NCI-H748 treated with DMSO at 0.1 percent for 48 hours (cell line): ENCODE measurements around the gene HBS1L.
"Not testable (repeated sequence)": the region's sequence is repeated elsewhere in the genome, so short reads cannot be mapped to it uniquely, and the experiment has no call there.

Experiments used
- DNase-seq: peaks from one replicate; lab custom pipeline; 2025; lab: John Stamatoyannopoulos, UW

Gene HBS1L

DNA sequence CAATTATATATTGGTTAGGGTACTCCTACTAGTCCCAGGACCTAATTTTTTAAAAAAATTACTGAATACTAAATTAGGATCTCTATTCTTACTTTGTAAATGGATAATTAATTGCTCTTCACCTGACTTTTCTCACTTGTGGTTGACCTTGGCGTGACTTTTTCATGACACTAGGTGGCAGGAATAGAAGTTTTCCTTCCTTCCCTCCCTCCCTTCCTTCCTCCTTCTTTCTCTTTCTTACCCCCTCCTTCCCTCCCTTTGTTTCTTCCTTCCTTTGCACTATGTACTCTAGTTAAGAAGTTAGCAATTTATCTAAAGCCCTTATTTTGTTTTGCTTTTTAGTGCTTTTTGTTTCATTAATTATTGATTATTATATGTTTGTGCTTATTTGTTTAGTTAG is 20.4 kb upstream of the HBS1L start:
- DNase-seq, result no peak

DNA sequence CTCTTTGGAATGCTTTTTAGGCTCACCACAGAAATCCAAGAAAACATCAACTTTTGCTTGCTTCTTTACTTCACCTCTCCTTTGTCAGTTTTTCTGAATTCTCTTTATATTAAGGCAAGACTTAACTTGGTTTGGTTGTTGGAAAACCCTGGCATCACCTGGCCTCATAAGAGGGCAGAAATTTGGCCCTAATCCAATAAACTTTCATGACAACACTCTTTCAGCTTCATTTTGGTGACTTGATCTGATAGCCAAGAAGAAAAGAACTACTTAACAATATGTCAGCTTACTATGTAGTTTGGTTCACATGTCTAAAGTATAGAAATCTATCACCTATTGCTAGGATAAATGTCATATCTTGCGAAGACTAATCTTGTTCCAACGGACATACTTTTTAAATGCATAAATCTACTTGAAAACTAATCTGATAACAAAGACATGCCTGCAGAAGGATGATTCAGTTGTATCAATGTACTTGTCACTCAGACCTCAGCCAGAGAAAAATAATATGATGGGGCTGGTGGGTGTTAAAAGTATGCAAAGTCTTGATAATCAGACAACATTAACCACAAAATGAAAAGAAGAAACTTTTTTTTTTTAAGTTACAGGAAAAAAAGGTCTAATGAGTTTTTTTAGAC is 19.3 kb upstream of the HBS1L start:
- no peak for DNase-seq

DNA sequence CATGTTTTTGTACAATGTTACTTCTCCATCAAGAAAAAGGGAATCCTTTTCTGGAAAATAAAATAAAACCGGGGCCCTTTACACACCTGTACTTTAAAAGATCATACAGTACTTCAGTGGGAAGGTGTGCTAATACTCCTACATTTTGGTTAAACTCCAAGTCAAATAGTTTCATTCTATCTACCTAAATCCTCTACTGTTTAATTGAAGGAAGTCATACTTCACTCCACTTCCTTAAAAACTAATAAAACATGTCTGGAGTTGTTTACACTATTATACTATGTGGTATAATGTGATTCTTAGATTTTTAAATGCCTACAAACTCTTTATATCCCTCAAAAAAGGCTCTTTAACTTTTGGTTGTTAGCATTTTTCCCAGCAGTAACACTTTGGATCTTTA is 18.6 kb upstream of the HBS1L start:
- no peak for DNase-seq

GRCh38 chr6:135072753-135073152 is 18.1 kb upstream of the HBS1L start:
- no peak for DNase-seq

DNA sequence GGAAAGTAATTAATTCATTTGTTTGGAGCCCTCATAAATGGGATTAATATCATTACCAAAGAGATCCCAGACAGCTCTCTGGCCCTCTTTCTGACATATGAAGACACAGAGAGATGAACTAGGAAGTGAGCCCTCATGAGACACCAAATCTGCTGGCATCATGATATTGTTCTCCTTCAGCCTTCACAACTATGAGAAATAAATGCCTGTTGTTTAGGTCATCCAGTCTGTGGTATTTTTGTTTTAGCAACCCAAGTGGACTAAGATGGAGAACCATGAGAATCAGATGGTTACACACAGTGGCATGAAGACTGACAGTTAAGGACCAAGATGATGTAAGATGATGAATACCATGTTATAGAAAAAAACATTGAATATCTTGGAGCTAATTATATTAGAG is 16.9 kb upstream of the HBS1L start:
- no peak for DNase-seq

DNA sequence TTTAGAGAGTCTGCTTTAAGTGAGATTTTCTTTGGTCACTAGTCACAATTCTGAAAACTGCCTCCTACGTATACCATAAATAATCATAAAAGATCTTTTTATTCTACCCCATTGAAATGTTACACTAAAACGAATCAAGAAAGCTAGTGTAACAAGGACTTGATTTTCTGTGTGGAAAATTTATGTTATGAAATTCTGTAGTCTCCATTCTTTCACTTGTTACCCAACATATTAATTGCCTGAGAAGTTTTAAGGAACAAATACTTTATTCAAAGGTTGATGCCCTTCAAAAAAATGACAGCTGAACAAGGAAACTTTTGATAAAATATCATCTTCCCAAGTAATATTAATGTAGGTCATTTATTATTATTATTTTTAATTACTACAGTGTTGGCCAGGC is 13.3 kb upstream of the HBS1L start:
- no peak for DNase-seq

DNA sequence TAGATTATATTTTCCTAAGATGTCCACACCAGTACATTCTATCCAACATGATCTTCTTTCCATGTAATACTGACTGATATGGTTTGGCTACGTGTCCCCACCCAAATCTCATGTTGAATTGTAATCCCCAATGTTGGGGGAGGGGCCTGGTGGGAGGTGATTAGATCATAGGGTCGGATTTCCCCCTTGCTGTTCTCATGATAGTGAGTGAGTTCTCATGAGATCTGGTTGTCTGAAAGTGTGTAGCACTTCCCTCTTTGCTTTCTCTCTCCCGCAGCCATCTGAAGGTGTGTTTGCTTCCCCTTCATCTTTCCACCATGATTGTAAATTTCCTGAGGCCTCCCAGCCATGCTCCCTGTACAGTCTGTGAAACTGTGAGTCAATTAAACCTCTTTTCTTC is 12.2 kb upstream of the HBS1L start:
- no peak for DNase-seq

GRCh38 chr6:135066397-135066796 is 11.8 kb upstream of the HBS1L start:
- DNase-seq, result no peak

DNA sequence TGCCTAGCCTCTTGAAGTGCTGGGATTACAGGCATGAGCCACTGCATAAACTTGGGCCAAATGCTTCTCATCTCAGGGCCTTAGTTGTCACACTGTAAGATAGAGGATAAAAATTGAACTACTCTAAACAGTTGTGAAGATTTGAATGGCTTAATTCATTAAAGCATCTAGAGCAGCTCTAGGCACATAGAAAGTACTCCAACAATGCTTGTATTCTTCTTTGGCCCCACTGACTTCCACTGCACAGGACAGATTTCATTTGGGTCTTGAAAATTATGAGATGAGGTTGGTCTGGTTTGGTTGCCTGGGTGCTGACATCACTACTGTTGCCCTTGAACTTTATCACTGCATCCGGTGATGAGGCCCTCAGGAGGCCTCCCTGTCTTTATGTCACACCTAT is 10.0 kb upstream of the HBS1L start:
- no peak for DNase-seq

GRCh38 chr6:135063926-135064325 is 9.3 kb upstream of the HBS1L start:
- no peak for DNase-seq

- DNase-seq, result no peak
Measured at GRCh38 chr6:135062735-135063134, 8.1 kb upstream of the HBS1L start.

DNA sequence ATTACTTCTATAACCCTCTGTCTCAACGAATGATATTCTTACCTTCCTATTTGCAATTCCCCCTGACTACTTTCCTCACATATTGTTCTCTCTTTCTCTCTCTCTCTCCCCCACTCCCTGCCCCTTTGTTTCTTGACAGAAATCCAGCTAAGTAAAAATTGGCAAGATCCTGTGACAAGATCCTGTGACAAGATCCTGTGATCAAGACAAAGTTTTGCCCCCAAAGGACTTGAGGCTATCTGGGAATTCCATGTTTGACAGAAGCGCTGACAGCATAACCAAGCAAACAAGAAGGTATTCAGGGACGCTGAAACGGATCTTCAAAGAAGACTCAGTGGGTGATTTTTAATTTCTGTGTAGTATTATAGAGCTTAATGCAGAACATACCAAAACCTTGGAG is 5.5 kb upstream of the HBS1L start:
- DNase-seq, result no peak

- not testable (repeated sequence) for DNase-seq
Measured at GRCh38 chr6:135058299-135058698, 3.7 kb upstream of the HBS1L start.

DNA sequence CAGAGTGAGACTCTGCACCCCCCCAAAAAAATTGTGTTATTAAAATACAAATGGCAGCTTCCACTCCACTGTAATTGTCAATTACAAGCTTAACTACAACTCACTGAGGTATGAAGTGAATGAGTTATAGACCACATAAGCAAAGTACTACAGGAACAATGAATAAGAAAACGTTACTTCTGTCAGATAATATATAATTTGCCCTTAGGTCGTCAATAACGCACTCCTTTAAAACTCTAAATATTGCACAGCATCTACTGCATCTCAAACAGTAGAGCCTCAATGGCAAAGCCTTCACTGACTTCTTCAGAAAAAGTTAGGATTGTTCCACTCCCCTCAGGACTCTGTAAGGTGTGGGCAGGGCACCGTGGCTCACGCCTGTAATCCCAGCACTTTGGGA is 2.0 kb upstream of the HBS1L start:
- DNase-seq, result no peak

- DNase-seq, result no peak
Measured at GRCh38 chr6:135054226-135054568, 425 bp downstream of the HBS1L start.

DNA sequence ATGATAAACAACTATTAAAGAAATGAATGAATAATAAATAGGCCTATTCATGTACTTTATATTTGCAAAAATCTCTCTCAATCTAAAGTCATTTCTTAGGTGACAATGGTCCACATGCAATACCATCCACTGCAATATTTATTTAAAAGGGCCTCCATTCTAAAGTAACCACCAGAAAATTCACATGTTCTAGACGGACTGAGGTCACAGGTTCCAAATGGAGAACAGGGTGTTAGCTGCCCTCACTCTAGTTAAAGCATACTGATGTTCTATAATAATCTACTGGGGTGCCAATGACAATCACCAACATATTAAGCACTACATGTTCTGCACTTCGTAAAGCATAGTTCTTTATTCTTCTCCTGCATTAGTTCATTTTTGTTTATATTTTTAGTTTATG is 1.2 kb downstream of the HBS1L start:
- no peak for DNase-seq

GRCh38 chr6:135052939-135053338 is 1.7 kb downstream of the HBS1L start:
- no peak for DNase-seq

DNA sequence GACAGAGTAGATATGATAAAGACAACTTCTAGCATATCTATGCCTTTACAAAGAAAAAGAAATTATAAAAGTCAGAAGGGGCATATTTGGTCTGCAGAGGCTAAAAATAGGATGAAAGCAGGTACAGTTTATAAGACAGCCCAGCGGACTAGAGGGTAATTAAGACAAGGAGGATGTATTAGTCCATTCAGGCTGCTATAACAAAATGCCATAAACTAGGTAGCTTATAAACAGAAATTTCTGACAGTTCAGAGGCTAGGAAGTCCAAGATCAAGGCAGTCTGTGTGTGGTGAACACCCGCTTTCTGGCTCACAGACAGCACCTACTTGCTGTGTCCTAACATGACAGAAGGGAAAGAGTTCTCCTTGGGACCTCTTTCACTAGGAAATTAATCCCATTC is 5.7 kb downstream of the HBS1L start:
- DNase-seq, result no peak

DNA sequence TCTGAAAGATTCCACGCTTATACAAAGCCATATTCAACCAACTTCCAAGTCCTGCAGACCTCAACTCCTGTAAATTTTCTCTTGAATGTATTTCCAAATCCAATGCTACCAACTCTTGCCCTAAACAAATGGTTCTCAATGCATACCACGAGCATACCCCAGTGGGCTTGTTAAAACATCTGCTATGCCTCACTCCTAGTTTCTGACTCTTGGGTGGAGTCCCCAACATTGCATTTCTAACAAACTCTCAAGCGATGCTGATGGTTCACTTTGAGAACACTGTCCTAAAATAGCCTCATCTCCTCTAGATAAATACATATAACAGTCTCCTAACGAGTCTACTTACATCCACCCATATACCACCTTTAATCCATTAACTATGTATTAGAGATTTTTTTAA is 7.3 kb downstream of the HBS1L start:
- DNase-seq, result no peak

DNA sequence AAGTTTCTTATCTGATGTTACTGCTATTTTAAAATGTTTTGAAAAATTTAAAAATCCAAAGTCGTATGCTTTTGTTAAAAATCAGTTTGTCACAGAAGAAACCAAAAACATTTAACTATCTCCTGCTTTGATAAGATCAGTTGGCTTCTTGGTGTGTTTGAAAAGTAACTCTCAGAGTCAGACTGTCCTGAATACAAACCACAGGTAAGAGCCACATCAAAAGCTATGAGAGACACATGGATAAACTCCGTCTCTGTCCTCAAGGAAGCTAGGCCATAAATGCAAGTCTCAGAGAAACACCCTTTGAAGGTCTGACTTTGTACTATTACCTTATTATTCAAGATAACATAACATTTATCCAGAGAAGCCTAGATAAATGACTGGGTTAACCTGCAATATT is 7.7 kb downstream of the HBS1L start:
- no peak for DNase-seq

- no peak for DNase-seq
Measured at GRCh38 chr6:135044639-135045038, 10.0 kb downstream of the HBS1L start.

DNA sequence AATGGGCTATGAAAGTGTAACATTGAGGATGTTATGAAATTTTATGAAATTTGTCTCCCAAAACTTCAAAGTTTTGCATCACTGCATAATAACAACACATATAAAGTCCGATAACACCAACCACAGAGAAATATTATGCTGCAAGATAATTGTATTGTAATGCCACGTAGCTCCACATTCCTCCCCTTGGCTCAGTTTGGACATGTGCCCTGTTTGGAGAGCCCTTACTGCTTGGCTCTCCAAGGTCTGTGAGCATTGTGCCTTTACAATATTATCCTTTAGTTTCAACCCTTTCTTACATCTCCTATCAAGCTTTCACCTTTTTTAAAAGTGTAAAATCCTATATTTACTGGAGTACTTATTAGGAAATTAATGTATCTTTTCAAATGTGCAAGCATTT is 10.8 kb downstream of the HBS1L start:
- no peak for DNase-seq

DNA sequence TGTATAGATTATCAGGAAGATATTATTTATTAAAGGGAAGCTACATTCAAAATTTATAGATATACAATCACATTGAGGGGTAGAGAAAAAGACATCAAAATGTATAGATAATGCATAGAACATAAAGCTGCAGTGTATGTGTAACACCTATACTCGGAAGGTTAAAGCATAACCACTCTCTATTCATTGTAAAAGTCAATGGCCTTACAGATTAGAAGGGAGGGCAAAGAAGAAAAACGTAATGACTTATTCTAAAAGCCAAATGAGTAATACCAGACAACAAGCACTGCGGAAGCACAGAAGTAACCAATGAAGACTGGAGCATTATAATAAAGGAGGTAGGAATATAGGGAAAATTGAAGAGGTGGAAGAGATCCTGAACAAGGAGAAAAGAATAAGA is 11.3 kb downstream of the HBS1L start:
- DNase-seq, result no peak

DNA sequence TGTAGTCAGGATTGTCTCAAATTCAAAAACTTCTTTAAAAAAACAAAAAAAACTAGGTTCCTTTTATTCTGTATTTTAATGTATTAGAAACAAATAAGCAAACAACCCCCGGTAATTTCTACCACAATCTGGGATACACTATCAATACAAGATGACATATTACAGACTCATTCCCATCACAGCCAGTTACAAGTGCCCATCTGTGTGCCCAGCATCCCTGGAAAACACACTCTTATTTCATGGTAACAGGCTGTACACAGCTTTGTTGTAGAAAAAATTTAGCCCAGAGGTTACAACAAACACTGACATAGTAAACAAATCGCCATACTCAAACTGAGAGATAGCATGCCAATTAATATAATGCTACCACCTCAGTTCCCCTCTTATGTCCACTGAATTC is 16.3 kb downstream of the HBS1L start:
- DNase-seq, result no peak

DNA sequence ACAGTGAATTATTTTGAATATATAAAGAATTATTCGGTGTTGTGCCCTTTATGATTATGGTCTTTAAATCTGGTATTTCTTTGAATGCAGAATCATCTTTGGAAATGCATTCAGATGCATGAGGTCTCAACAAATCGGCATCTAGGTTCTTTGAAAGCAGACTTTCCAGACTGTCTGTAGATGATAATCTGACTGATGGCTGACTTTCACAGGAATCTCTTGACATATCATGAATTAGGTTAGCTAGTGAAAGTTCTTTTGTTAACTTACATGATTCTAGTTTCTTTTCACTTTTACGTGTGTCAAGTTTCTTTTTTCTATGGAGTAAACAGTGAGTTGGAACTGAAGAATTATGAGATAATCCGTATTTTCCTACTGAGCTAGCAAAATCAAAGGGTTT is 17.1 kb downstream of the HBS1L start:
- no peak for DNase-seq
